WTC11 (cell line): Measurements from ENCODE around the gene GTF2I.
"Not testable (repeated sequence)": the region's sequence is repeated elsewhere in the genome, so short reads cannot be mapped to it uniquely, and the experiment has no call there.

Experiments
- CREB1 ChIP-seq: sonication (generic); formaldehyde crosslinking; IDR thresholded peaks from 2 replicates; pipeline ENCODE4 v1.8.0; 2023; ENCODE audit warnings: mild to moderate bottlenecking, missing genetic modification reagents
- IRF2 ChIP-seq: sonication (generic); formaldehyde crosslinking; IDR thresholded peaks from 2 replicates; pipeline ENCODE4 v1.8.0; 2022; ENCODE audit warnings: low read depth, missing genetic modification reagents, borderline replicate concordance
- TF ChIP-seq, protein P1 (sequence below): fragments of 200-600 bp; IDR thresholded peaks from 2 replicates; pipeline ENCODE4 v1.8.0; 2022; ENCODE audit warnings: antibody characterized with exemption
- TF ChIP-seq, protein P2 (sequence below): fragments of 250-450 bp; sonication (Bioruptor Pico); IDR thresholded peaks from 2 replicates; pipeline ENCODE4 v1.9.0; 2021; ENCODE audit warnings: mild to moderate bottlenecking
- TF ChIP-seq, protein P3 (sequence below): sonication (generic); formaldehyde crosslinking; IDR thresholded peaks from 2 replicates; pipeline ENCODE4 v1.8.1; 2023; ENCODE audit warnings: mild to moderate bottlenecking, moderate library complexity, missing genetic modification reagents

DNA sequence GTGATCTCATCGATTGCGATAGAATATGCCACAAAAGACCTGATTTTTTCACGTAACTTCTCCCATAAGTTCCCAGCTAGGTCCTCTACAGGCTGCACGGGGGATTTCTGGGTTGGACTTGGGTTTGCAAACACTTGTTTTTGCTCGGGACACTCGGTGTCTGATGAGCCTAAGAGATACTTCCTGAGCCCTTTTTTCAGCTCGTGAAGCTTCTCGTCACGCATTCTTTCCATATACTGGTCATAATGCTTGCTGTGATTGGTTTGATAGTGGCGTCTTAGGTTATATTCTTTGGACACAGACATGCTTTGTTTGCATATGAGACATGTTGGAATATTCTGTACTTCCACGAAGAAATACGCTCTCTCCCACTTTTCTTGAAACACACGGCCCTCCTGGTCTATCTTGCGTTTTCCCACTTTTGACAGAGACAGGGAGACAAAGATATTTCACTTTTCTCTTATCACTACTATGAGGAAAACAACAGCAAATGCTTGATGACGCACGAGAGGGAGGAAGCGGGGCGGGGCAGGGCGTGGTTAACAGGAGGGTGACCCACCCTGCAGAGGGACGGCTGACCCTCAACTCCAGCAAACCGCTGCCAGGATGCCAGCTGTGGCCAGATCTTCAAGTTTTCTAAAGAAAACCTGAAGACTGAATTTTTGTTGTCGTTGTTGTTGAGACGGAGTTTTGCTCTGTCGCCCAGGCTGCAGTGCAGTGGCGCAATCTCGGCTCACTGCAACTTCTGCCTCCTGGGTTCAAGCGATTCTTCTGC is 140.5 kb downstream of the GTF2I start:
- TF ChIP-seq, protein P1, sequence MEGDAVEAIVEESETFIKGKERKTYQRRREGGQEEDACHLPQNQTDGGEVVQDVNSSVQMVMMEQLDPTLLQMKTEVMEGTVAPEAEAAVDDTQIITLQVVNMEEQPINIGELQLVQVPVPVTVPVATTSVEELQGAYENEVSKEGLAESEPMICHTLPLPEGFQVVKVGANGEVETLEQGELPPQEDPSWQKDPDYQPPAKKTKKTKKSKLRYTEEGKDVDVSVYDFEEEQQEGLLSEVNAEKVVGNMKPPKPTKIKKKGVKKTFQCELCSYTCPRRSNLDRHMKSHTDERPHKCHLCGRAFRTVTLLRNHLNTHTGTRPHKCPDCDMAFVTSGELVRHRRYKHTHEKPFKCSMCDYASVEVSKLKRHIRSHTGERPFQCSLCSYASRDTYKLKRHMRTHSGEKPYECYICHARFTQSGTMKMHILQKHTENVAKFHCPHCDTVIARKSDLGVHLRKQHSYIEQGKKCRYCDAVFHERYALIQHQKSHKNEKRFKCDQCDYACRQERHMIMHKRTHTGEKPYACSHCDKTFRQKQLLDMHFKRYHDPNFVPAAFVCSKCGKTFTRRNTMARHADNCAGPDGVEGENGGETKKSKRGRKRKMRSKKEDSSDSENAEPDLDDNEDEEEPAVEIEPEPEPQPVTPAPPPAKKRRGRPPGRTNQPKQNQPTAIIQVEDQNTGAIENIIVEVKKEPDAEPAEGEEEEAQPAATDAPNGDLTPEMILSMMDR, result not testable (repeated sequence)
- TF ChIP-seq IRF2, CREB1 (CRISPR knock-in tag): not testable (repeated sequence)
- TF ChIP-seq, protein P2, sequence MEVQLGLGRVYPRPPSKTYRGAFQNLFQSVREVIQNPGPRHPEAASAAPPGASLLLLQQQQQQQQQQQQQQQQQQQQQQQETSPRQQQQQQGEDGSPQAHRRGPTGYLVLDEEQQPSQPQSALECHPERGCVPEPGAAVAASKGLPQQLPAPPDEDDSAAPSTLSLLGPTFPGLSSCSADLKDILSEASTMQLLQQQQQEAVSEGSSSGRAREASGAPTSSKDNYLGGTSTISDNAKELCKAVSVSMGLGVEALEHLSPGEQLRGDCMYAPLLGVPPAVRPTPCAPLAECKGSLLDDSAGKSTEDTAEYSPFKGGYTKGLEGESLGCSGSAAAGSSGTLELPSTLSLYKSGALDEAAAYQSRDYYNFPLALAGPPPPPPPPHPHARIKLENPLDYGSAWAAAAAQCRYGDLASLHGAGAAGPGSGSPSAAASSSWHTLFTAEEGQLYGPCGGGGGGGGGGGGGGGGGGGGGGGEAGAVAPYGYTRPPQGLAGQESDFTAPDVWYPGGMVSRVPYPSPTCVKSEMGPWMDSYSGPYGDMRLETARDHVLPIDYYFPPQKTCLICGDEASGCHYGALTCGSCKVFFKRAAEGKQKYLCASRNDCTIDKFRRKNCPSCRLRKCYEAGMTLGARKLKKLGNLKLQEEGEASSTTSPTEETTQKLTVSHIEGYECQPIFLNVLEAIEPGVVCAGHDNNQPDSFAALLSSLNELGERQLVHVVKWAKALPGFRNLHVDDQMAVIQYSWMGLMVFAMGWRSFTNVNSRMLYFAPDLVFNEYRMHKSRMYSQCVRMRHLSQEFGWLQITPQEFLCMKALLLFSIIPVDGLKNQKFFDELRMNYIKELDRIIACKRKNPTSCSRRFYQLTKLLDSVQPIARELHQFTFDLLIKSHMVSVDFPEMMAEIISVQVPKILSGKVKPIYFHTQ (CRISPR knock-in tag), result not testable (repeated sequence)
- TF ChIP-seq, protein P3, sequence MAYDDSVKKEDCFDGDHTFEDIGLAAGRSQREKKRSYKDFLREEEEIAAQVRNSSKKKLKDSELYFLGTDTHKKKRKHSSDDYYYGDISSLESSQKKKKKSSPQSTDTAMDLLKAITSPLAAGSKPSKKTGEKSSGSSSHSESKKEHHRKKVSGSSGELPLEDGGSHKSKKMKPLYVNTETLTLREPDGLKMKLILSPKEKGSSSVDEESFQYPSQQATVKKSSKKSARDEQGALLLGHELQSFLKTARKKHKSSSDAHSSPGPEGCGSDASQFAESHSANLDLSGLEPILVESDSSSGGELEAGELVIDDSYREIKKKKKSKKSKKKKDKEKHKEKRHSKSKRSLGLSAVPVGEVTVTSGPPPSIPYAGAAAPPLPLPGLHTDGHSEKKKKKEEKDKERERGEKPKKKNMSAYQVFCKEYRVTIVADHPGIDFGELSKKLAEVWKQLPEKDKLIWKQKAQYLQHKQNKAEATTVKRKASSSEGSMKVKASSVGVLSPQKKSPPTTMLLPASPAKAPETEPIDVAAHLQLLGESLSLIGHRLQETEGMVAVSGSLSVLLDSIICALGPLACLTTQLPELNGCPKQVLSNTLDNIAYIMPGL (CRISPR knock-in tag), result not testable (repeated sequence)
